IMR-90 (cell line): Measurements from ENCODE around the gene RBPJL. TPM values are rescaled to one million over a fixed set of nuclear protein-coding genes. Genes with fewer than 3 reads are reported as not detected.

Source experiments
- ATAC-seq: fragments of 200-7000 bp; cut with Tn5 transposase; 2 replicates; pipeline ENCODE4 v1.9.1; 2020; ENCODE audit warnings: low read depth, mild to moderate bottlenecking, moderate library complexity
- BruUV-seq: library from RNA; stranded (reverse); fragments of 400-500 nt; replicated peaks from 2 replicates; lab custom pipeline; 2021; lab: Mats Ljungman, UMichigan
- CTCF ChIA-PET: fragments of 300-600 bp; formaldehyde crosslinking; extraction: SDS; loops from one replicate; lab custom pipeline; 2021; ENCODE audit warnings: antibody characterized with exemption; lab: Yijun Ruan, JAX
- POLR2A ChIA-PET: fragments of 300-600 bp; sonication (Branson Sonifier 250); formaldehyde crosslinking; loops from one replicate; lab custom pipeline; 2022; ENCODE audit warnings: antibody characterized with exemption; ENCODE audit not compliant: unreplicated experiment; lab: Charles Lee
- DNase-seq: peaks from one replicate; pipeline ENCODE4 v3.0.0; 2013
- H2AFZ ChIP-seq: replicated peaks from 2 replicates; pipeline ENCODE3; 2013; ENCODE audit warnings: low read length, mild to moderate bottlenecking; ENCODE audit not compliant: poor library complexity
- H2AK5ac ChIP-seq: 2 replicates; pipeline ENCODE4 v1.6.1; 2013; ENCODE audit warnings: low read depth, low read length, inconsistent platforms
- H2AK9ac ChIP-seq: replicated peaks from 2 replicates; pipeline ENCODE3; 2013; ENCODE audit warnings: mild to moderate bottlenecking, low read depth, low read length, moderate library complexity; ENCODE audit not compliant: poor library complexity
- H2BK120ac ChIP-seq: 2 replicates; pipeline ENCODE4 v1.6.1; 2013; ENCODE audit warnings: low read depth, low read length, inconsistent platforms
- H2BK15ac ChIP-seq: 3 replicates; pipeline ENCODE4 v1.6.1; 2013; ENCODE audit warnings: low read depth, low read length, inconsistent platforms
- H2BK20ac ChIP-seq: 2 replicates; pipeline ENCODE4 v1.6.1; 2013; ENCODE audit warnings: low read depth, mild to moderate bottlenecking, inconsistent platforms, low read length, moderate library complexity
- H2BK5ac ChIP-seq: 2 replicates; pipeline ENCODE4 v1.6.1; 2013; ENCODE audit warnings: mild to moderate bottlenecking, low read depth, low read length, inconsistent platforms; ENCODE audit not compliant: poor library complexity, severe bottlenecking
- H3K14ac ChIP-seq: replicated peaks from 2 replicates; pipeline ENCODE4 v1.6.1; 2013; ENCODE audit warnings: low read depth, low read length, inconsistent platforms
- H3K18ac ChIP-seq: 2 replicates; pipeline ENCODE4 v1.6.1; 2013; ENCODE audit warnings: low read depth, low read length, control low read depth
- H3K23ac ChIP-seq: 2 replicates; pipeline ENCODE4 v1.6.1; 2013; ENCODE audit warnings: low read depth, low read length, inconsistent platforms
- H3K27ac ChIP-seq: 2 replicates; pipeline ENCODE4 v1.5.1; 2013; ENCODE audit warnings: mild to moderate bottlenecking, control low read depth, low read length; ENCODE audit not compliant: insufficient read depth
- H3K27me3 ChIP-seq: 2 replicates; pipeline ENCODE4 v1.6.1; 2013; ENCODE audit warnings: low read length; ENCODE audit not compliant: control insufficient read depth, insufficient read depth
- H3K36me3 ChIP-seq: 2 replicates; pipeline ENCODE4 v1.6.1; 2013; ENCODE audit warnings: low read length, mixed read lengths; ENCODE audit not compliant: control insufficient read depth, insufficient read depth
- H3K4ac ChIP-seq: 2 replicates; pipeline ENCODE4 v1.6.1; 2013; ENCODE audit warnings: low read depth, low read length, inconsistent platforms
- H3K4me1 ChIP-seq: 2 replicates; pipeline ENCODE4 v1.6.1; 2013; ENCODE audit warnings: low read length, mixed read lengths; ENCODE audit not compliant: control insufficient read depth, insufficient read depth
- H3K4me2 ChIP-seq: 2 replicates; pipeline ENCODE4 v1.6.1; 2013; ENCODE audit warnings: low read depth, mild to moderate bottlenecking, control low read depth, low read length, moderate library complexity
- H3K4me3 ChIP-seq: 2 replicates; pipeline ENCODE4 v1.5.1; 2013; ENCODE audit warnings: low read depth, mild to moderate bottlenecking, control low read depth, low read length, moderate library complexity; ENCODE audit not compliant: insufficient read depth
- H3K56ac ChIP-seq: 2 replicates; pipeline ENCODE4 v1.6.1; 2013; ENCODE audit warnings: low read length, inconsistent platforms; ENCODE audit not compliant: insufficient read depth; ENCODE audit errors: extremely low read depth
- H3K79me1 ChIP-seq, 2 experiments: 2 replicates each; pipeline ENCODE4 v1.6.1; 2013; ENCODE audit warnings: low read length in 2 of 2, inconsistent platforms in 1 of 2, low read depth in 1 of 2
- H3K9ac ChIP-seq: 2 replicates; pipeline ENCODE4 v1.6.1; 2013; ENCODE audit warnings: low read depth, low read length, control low read depth
- H3K9me1 ChIP-seq: 2 replicates; pipeline ENCODE4 v1.6.1; 2013; ENCODE audit warnings: low read length, inconsistent platforms; ENCODE audit not compliant: insufficient read depth
- H3K9me3 ChIP-seq: 2 replicates; pipeline ENCODE4 v1.6.1; 2013; ENCODE audit warnings: low read length; ENCODE audit not compliant: control insufficient read depth, insufficient read depth
- H4K20me1 ChIP-seq: 2 replicates; pipeline ENCODE4 v1.6.1; 2013; ENCODE audit warnings: low read length, inconsistent platforms; ENCODE audit not compliant: insufficient read depth
- H4K5ac ChIP-seq: 2 replicates; pipeline ENCODE4 v1.6.1; 2013; ENCODE audit warnings: mild to moderate bottlenecking, low read depth, low read length, control low read depth
- H4K8ac ChIP-seq, 2 experiments: 2 replicates each; pipeline ENCODE4 v1.6.1; 2013; ENCODE audit warnings: low read depth in 2 of 2, low read length in 2 of 2, control low read depth in 1 of 2, inconsistent platforms in 1 of 2
- H4K91ac ChIP-seq: 2 replicates; pipeline ENCODE4 v1.6.1; 2013; ENCODE audit warnings: low read depth, low read length, inconsistent platforms; ENCODE audit not compliant: insufficient read depth
- CTCF ChIP-seq: conservative IDR thresholded peaks from 2 replicates; pipeline ENCODE4 v1.5.1; 2012; ENCODE audit warnings: mild to moderate bottlenecking, low read depth, low read length, improper control_type of control experiment
- MAZ ChIP-seq: IDR thresholded peaks from 2 replicates; pipeline ENCODE4 v1.6.1; 2012; ENCODE audit warnings: low read depth, mild to moderate bottlenecking, low read length, improper control_type of control experiment, moderate library complexity, borderline replicate concordance
- WGBS, 2 experiments: methylation state at CpG; one replicate each; pipeline versions ENCODE4 v1.1.5 to v1.1.7; 2013; ENCODE audit warnings: missing lambda C conversion rate in 2 of 2; ENCODE audit not compliant: insufficient read length in 1 of 2; ENCODE audit errors: extremely low coverage in 2 of 2; 5-methylcytosine and 5-hydroxymethylcytosine counted together
- dilution Hi-C: fragments of 300-500 bp; cut with HindIII; formaldehyde crosslinking; loops from one replicate; pipeline ENCODE4 v1.14.3; 2018; ENCODE audit warnings: low sequenced_read_pairs; ENCODE audit not compliant: unreplicated experiment
- in situ Hi-C: fragments of 300-500 bp; cut with MboI; formaldehyde crosslinking; loops from 3 replicates; pipeline ENCODE4 v1.14.3; 2019; ENCODE audit warnings: low sequenced_read_pairs, inconsistent platforms, mixed read lengths
- intact Hi-C: fragments of 100-400 bp; cut with micrococcal nuclease; formaldehyde crosslinking; loops from 2 replicates; pipeline ENCODE4 v1.10.0; 2022
- polyA plus RNA-seq, 3 experiments: library from polyadenylated mRNA; depleted of rRNA; stranded (reverse); fragments of >200 nt; gene quantifications; 2 replicates each; pipeline ENCODE4 v1.2.3, GENCODE V29; 2012; ENCODE audit warnings: low replicate concordance in 1 of 3
- total RNA-seq: library from RNA; depleted of rRNA; stranded (reverse); fragments of >200 nt; gene quantifications from 2 replicates; pipeline ENCODE4 v1.2.3, GENCODE V29; 2012

The RBPJL gene
- total and polyA plus RNA-seq, 2 of the 4 experiments (the other 2 are of a cell fraction) = not detected

- peak; percentile 19 for DNase-seq
- WGBS, 2 experiments = 60% methylated on average over 1 of the region's 4 CpGs; no CpG with 5 or more reads in 1 of the 2 experiments
These were observed 5.7 kb upstream of the RBPJL start for GRCh38 chr20:45300961-45301360.

More at GRCh38 chr20:45300961-45301360, 5.7 kb upstream of the RBPJL start:
- H3K18ac ChIP-seq = no peak overlapping the region
- TF ChIP-seq MAZ (no peak), CTCF (peak; percentile 33; the same call in 1 of the 2 replicates)
- dilution Hi-C loops = no loop called here
- no peak overlapping the region for H3K56ac ChIP-seq
- H3K9me1 ChIP-seq = no peaks in the 10 kb centered on the region
- H3K4me1 ChIP-seq = no peaks in the 10 kb centered on the region
- in situ Hi-C loops = no loop called here
- peak; percentile 76 for ATAC-seq
- no peak overlapping the region for H2BK20ac ChIP-seq
- no peak overlapping the region for H2AFZ ChIP-seq
- H3K27ac ChIP-seq = no peak overlapping the region
- no peak overlapping the region for H3K4me2 ChIP-seq
- H3K9me3 ChIP-seq = no peaks in the 10 kb centered on the region
- H3K79me1 ChIP-seq = no peaks in the 10 kb centered on the region
- no peak overlapping the region for H2BK15ac ChIP-seq
- H3K4ac ChIP-seq = no peak overlapping the region
- H4K8ac ChIP-seq = no peak overlapping the region
- ChIA-PET CTCF (interaction anchor here (1.2 kb wide), 1 partner anchor 11 kb away, joined by 3 read pairs; no protein-coding TSS in a partner anchor), POLR2A (interaction anchor here (0.7 kb wide), 1 partner anchor 279 kb away, joined by 14 read pairs; no protein-coding TSS in a partner anchor)
- peaks cover 30% of the 10 kb centered on the region for H3K27me3 ChIP-seq
- no peak overlapping the region for H3K14ac ChIP-seq
- no peak overlapping the region for H4K5ac ChIP-seq
- no peak overlapping the region for H2AK5ac ChIP-seq
- H3K36me3 ChIP-seq = no peaks in the 10 kb centered on the region
- H2BK5ac ChIP-seq = no peak overlapping the region
- H3K23ac ChIP-seq = no peak overlapping the region
- H3K9ac ChIP-seq = no peak overlapping the region
- intact Hi-C loops = no loop called here
- no TSS peak for BruUV-seq
- H4K91ac ChIP-seq = no peak overlapping the region
- no peaks in the 10 kb centered on the region for H4K20me1 ChIP-seq
- no peak overlapping the region for H3K4me3 ChIP-seq
- no peak overlapping the region for H2BK120ac ChIP-seq
- H2AK9ac ChIP-seq = no peak overlapping the region
